ENCODE results near the gene RCCD1.

GRCh38 chr15:90990446-90990845 lies 35.8 kb downstream of the RCCD1 start:
- no peak for TF ChIP-seq CTCF (IDR thresholded peaks at IDR 0.05)
- no peak for TF ChIP-seq POLR2AphosphoS5 (IDR thresholded peaks at IDR 0.05)
- TF ChIP-seq POLR2A (IDR thresholded peaks at IDR 0.05), result no peak

Measured in breast epithelium (tissue), 3 donors.